Esophagus muscularis mucosa (tissue), 3 donors: ENCODE measurements around the gene STING1.
"Not testable (repeated sequence)": the region's sequence is repeated elsewhere in the genome, so short reads cannot be mapped to it uniquely, and the experiment has no call there.

ENCODE experiments used
- POLR2A ChIP-seq: fragments of 450-650 bp; IDR thresholded peaks from one replicate; pipeline ENCODE4 v1.6.1; 2017; ENCODE audit warnings: antibody characterized with exemption, moderate library complexity, mild to moderate bottlenecking, low read depth
- POLR2AphosphoS5 ChIP-seq, 2 donors: sonication (generic); formaldehyde crosslinking; IDR thresholded peaks; one replicate each; pipeline ENCODE4 v1.6.1; 2017; ENCODE audit warnings: antibody characterized with exemption in 2 of 2
- TF ChIP-seq, protein P1 (sequence below), 3 experiments: fragments of 200-600 bp in 2 of 3; fragments of 450-650 bp in 1 of 3; sonication (generic) in 2 of 3; IDR thresholded peaks; one replicate each; pipeline ENCODE4 v1.5.1; 2017 to 2019; ENCODE audit warnings: antibody characterized with exemption in 3 of 3, mild to moderate bottlenecking in 2 of 3, moderate library complexity in 1 of 3

DNA sequence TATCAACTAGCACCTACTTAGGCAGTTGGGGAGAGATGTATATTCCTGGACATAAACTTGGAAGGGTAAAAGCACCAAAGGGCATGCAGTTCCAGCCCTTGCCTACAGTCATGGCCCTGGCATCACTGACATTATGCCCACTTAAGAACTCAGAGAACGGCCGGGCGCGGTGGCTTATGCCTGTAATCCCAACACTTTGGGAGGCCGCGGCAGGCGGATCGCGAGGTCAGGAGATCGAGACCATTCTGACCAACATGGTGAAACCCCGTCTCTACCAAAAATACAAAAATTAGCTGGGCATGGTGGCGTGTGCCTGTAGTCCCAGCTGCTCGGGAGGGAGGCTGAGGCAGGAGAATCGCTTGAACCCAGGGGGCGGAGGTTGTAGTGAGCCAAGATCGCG lies 42.1 kb downstream of the STING1 start:
- TF ChIP-seq POLR2A; POLR2AphosphoS5 (IDR thresholded peaks at IDR 0.05): not testable (repeated sequence)
- TF ChIP-seq, protein P1, sequence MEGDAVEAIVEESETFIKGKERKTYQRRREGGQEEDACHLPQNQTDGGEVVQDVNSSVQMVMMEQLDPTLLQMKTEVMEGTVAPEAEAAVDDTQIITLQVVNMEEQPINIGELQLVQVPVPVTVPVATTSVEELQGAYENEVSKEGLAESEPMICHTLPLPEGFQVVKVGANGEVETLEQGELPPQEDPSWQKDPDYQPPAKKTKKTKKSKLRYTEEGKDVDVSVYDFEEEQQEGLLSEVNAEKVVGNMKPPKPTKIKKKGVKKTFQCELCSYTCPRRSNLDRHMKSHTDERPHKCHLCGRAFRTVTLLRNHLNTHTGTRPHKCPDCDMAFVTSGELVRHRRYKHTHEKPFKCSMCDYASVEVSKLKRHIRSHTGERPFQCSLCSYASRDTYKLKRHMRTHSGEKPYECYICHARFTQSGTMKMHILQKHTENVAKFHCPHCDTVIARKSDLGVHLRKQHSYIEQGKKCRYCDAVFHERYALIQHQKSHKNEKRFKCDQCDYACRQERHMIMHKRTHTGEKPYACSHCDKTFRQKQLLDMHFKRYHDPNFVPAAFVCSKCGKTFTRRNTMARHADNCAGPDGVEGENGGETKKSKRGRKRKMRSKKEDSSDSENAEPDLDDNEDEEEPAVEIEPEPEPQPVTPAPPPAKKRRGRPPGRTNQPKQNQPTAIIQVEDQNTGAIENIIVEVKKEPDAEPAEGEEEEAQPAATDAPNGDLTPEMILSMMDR (IDR thresholded peaks at IDR 0.05), result not testable (repeated sequence)
